Caco-2 (cell line): ENCODE measurements around the gene YARS1. TPM values are rescaled to one million over a fixed set of nuclear protein-coding genes. Genes with fewer than 3 reads are reported as not detected.

Source experiments
- BruUV-seq: library from RNA; stranded (reverse); fragments of 400-500 nt; replicated peaks from 2 replicates; lab custom pipeline; 2021; lab: Mats Ljungman, UMichigan
- CTCF ChIA-PET: fragments of 300-600 bp; sonication (Branson Sonifier 250); formaldehyde crosslinking; loops from one replicate; lab custom pipeline; 2022; ENCODE audit warnings: antibody characterized with exemption; lab: Charles Lee
- POLR2A ChIA-PET: fragments of 300-600 bp; sonication (Branson Sonifier 250); formaldehyde crosslinking; loops from one replicate; lab custom pipeline; 2022; ENCODE audit warnings: antibody characterized with exemption; lab: Charles Lee
- DNase-seq, 2 experiments: peaks; one replicate each; pipeline versions ENCODE4 v3.0.0 to v3.0.0-alpha.2; 2020 to 2022
- H3K27me3 ChIP-seq: replicated peaks from 2 replicates; pipeline ENCODE4 v1.6.0; 2011; ENCODE audit warnings: low read length; ENCODE audit not compliant: control insufficient read depth, insufficient read depth
- H3K36me3 ChIP-seq: 2 replicates; pipeline ENCODE4 v1.5.1; 2011; ENCODE audit warnings: low read length; ENCODE audit not compliant: control insufficient read depth, insufficient read depth
- H3K4me1 ChIP-seq: fragments of 250-450 bp; sonication (Bioruptor Pico); 2 replicates; pipeline ENCODE4 v1.5.1; 2020; ENCODE audit warnings: mild to moderate bottlenecking
- H3K4me3 ChIP-seq: 2 replicates; pipeline ENCODE4 v1.5.1; 2011; ENCODE audit warnings: low read depth, mild to moderate bottlenecking, control low read depth, low read length
- H3K9me3 ChIP-seq: fragments of 250-450 bp; sonication (Bioruptor Pico); 2 replicates; pipeline ENCODE4 v1.5.1; 2020; ENCODE audit warnings: mild to moderate bottlenecking, moderate library complexity
- H3K27ac Mint-ChIP-seq: one replicate; pipeline ENCODE4 v1.8.0; 2022; ENCODE audit warnings: mixed read lengths; ENCODE audit not compliant: unreplicated experiment
- H3K27me3 Mint-ChIP-seq: one replicate; pipeline ENCODE4 v1.8.0; 2022; ENCODE audit warnings: mixed read lengths; ENCODE audit not compliant: insufficient read depth, unreplicated experiment
- H3K36me3 Mint-ChIP-seq: one replicate; pipeline ENCODE4 v1.8.0; 2022; ENCODE audit warnings: mild to moderate bottlenecking, mixed read lengths; ENCODE audit not compliant: insufficient read depth, unreplicated experiment
- H3K4me1 Mint-ChIP-seq: one replicate; pipeline ENCODE4 v1.8.0; 2022; ENCODE audit warnings: low read depth, mixed read lengths; ENCODE audit not compliant: unreplicated experiment
- H3K4me3 Mint-ChIP-seq: one replicate; pipeline ENCODE4 v1.8.0; 2022; ENCODE audit warnings: mild to moderate bottlenecking, moderate library complexity, mixed read lengths; ENCODE audit not compliant: unreplicated experiment
- H3K9me3 Mint-ChIP-seq: one replicate; pipeline ENCODE4 v1.8.0; 2022; ENCODE audit warnings: mixed read lengths; ENCODE audit not compliant: unreplicated experiment
- intact Hi-C: fragments of 100-400 bp; cut with micrococcal nuclease; formaldehyde crosslinking; loops from one replicate; pipeline ENCODE4 v1.10.0; 2022; ENCODE audit not compliant: unreplicated experiment
- total RNA-seq: library from RNA; stranded (reverse); gene quantifications from 2 replicates; pipeline ENCODE4 v1.2.3, GENCODE V29; 2022
- TF ChIP-seq, protein P1 (sequence below), 2 experiments: fragments of 200-600 bp in 1 of 2; IDR thresholded peaks; 1 replicate in 1 of 2; 2 replicates in 1 of 2; pipeline versions ENCODE4 v1.5.1 to v1.8.0; 2011 to 2022; ENCODE audit warnings: antibody characterized with exemption in 1 of 2, control low read depth in 1 of 2, inconsistent platforms in 1 of 2, low read depth in 1 of 2, low read length in 1 of 2, mild to moderate bottlenecking in 1 of 2, moderate library complexity in 1 of 2; ENCODE audit not compliant: insufficient read depth in 1 of 2, severe bottlenecking in 1 of 2, unreplicated experiment in 1 of 2

YARS1 gene
- total RNA-seq, 1 experiment from 2014 or later: 184 TPM

GRCh38 chr1:32861904-32862695 is 44.9 kb upstream of the YARS1 start:
- Mint-ChIP-seq H3K4me1 (no peaks in the 10 kb centered on the region), H3K27ac (no peak overlapping the region), H3K4me3 (no peak overlapping the region), H3K27me3 (no peaks in the 10 kb centered on the region), H3K9me3 (no peaks in the 10 kb centered on the region), H3K36me3 (peaks cover 5% of the 10 kb centered on the region)
- CTCF ChIA-PET: interaction anchor here (0.6 to 0.7 kb wide), 2 partner anchors 10 to 718 kb away, joined by 3 to 6 read pairs; no protein-coding TSS in a partner anchor
- TF ChIP-seq, protein P1, sequence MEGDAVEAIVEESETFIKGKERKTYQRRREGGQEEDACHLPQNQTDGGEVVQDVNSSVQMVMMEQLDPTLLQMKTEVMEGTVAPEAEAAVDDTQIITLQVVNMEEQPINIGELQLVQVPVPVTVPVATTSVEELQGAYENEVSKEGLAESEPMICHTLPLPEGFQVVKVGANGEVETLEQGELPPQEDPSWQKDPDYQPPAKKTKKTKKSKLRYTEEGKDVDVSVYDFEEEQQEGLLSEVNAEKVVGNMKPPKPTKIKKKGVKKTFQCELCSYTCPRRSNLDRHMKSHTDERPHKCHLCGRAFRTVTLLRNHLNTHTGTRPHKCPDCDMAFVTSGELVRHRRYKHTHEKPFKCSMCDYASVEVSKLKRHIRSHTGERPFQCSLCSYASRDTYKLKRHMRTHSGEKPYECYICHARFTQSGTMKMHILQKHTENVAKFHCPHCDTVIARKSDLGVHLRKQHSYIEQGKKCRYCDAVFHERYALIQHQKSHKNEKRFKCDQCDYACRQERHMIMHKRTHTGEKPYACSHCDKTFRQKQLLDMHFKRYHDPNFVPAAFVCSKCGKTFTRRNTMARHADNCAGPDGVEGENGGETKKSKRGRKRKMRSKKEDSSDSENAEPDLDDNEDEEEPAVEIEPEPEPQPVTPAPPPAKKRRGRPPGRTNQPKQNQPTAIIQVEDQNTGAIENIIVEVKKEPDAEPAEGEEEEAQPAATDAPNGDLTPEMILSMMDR (IDR thresholded peaks at IDR 0.05; ENCODE audit: insufficient read depth in 1 of 2, low read depth in 1 of 2, low read length in 1 of 2, severe bottlenecking in 1 of 2, unreplicated experiment in 1 of 2): no peak
- Histone ChIP-seq H3K4me3 (no peak overlapping the region), H3K36me3 (no peaks in the 10 kb centered on the region), H3K27me3 (no peaks in the 10 kb centered on the region), H3K9me3 (no peaks in the 10 kb centered on the region), H3K4me1 (no peaks in the 10 kb centered on the region)
- BruUV-seq: no TSS peak
- no peak for DNase-seq
- intact Hi-C loops: no loop called here
- POLR2A ChIA-PET: no interaction called here

DNA sequence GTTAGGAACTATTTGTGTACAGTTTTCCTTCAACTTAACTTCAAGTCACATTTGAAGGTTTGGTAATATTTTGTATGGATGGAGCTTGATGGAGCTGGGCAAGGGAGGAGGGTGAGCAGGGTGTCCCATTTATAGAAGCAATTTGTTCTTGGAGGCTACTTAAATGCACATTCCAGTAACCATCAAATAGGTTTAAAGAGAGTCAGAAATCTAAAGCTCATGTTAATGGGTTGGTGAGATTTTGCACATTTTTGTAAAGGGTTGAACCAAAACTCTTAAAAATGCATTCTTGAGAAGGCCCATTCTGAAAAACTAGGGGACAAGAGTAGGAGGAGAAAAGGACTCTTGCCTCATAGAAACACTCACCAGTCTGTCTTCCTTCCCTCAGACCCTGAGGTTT is 43.4 kb upstream of the YARS1 start:
- no peaks in the 10 kb centered on the region for H3K27me3 Mint-ChIP-seq
- TF ChIP-seq, protein P1 (IDR thresholded peaks at IDR 0.05; ENCODE audit: insufficient read depth in 1 of 2, low read depth in 1 of 2, low read length in 1 of 2, severe bottlenecking in 1 of 2, unreplicated experiment in 1 of 2): no peak
- ChIA-PET POLR2A (no interaction called here), CTCF (interaction anchor here (0.6 kb wide), 1 partner anchor 18 kb away, joined by 4 read pairs; no protein-coding TSS in a partner anchor)
- H3K4me3 Mint-ChIP-seq: no peak overlapping the region
- no peaks in the 10 kb centered on the region for H3K4me1 Mint-ChIP-seq
- H3K9me3 Mint-ChIP-seq: no peaks in the 10 kb centered on the region
- H3K4me3 ChIP-seq: no peak overlapping the region
- no TSS peak for BruUV-seq
- H3K36me3 Mint-ChIP-seq: peaks cover 5% of the 10 kb centered on the region
- H3K27me3 ChIP-seq: no peaks in the 10 kb centered on the region
- H3K27ac Mint-ChIP-seq: no peak overlapping the region
- intact Hi-C loops: no loop called here
- DNase-seq: no peak
- no peaks in the 10 kb centered on the region for H3K36me3 ChIP-seq
- no peaks in the 10 kb centered on the region for H3K4me1 ChIP-seq
- no peaks in the 10 kb centered on the region for H3K9me3 ChIP-seq

GRCh38 chr1:32859915-32860314 is 42.8 kb upstream of the YARS1 start:
- no peaks in the 10 kb centered on the region for H3K4me1 Mint-ChIP-seq
- peaks cover 3% of the 10 kb centered on the region for H3K36me3 Mint-ChIP-seq
- no peaks in the 10 kb centered on the region for H3K27me3 Mint-ChIP-seq
- no TSS peak for BruUV-seq
- H3K27me3 ChIP-seq: no peaks in the 10 kb centered on the region
- ChIA-PET CTCF (interaction anchor here (0.6 kb wide), 1 partner anchor 19 kb away, joined by 4 read pairs; no protein-coding TSS in a partner anchor), POLR2A (no interaction called here)
- H3K27ac Mint-ChIP-seq: no peak overlapping the region
- H3K4me3 Mint-ChIP-seq: no peak overlapping the region
- TF ChIP-seq, protein P1 (IDR thresholded peaks at IDR 0.05; ENCODE audit: insufficient read depth in 1 of 2, low read depth in 1 of 2, low read length in 1 of 2, severe bottlenecking in 1 of 2, unreplicated experiment in 1 of 2): no peak
- DNase-seq: no peak
- no peaks in the 10 kb centered on the region for H3K9me3 Mint-ChIP-seq
- intact Hi-C loops: no loop called here
- no peaks in the 10 kb centered on the region for H3K36me3 ChIP-seq
- no peaks in the 10 kb centered on the region for H3K9me3 ChIP-seq
- H3K4me1 ChIP-seq: no peaks in the 10 kb centered on the region
- no peak overlapping the region for H3K4me3 ChIP-seq
